GM18502 (cell line): ENCODE data around the gene SEPTIN11.
A peak's percentile ranks its signal among the peaks of the same experiment; 100 is the strongest.

Experiments
- ATAC-seq: cut with Tn5 transposase; IDR thresholded peaks from one replicate; pipeline ENCODE4 v1.9.1; 2021; ENCODE audit warnings: mild to moderate bottlenecking; ENCODE audit not compliant: unreplicated experiment, poor library complexity

SEPTIN11 gene

GRCh38 chr4:76974150-76974549, 24.6 kb downstream of the SEPTIN11 start:
- no peak for ATAC-seq

GRCh38 chr4:76977113-76977512, 27.6 kb downstream of the SEPTIN11 start:
- no peak for ATAC-seq

GRCh38 chr4:76977736-76978350, 28.3 kb downstream of the SEPTIN11 start:
- ATAC-seq, result no peak

- ATAC-seq, result no peak
Observed at GRCh38 chr4:76979236-76979635, 29.7 kb downstream of the SEPTIN11 start.

GRCh38 chr4:76980261-76980660, 30.7 kb downstream of the SEPTIN11 start:
- no peak for ATAC-seq

- no peak for ATAC-seq
Observed at GRCh38 chr4:76981644-76982043, 32.1 kb downstream of the SEPTIN11 start.

GRCh38 chr4:76982638-76983584, 33.4 kb downstream of the SEPTIN11 start:
- no peak for ATAC-seq

GRCh38 chr4:76984127-76984526, 34.6 kb downstream of the SEPTIN11 start:
- ATAC-seq, result peak; percentile 62

- no peak for ATAC-seq
Observed at GRCh38 chr4:76984788-76985211, 35.2 kb downstream of the SEPTIN11 start.

GRCh38 chr4:76987153-76987591, 37.6 kb downstream of the SEPTIN11 start:
- no peak for ATAC-seq

- no peak for ATAC-seq
Observed at GRCh38 chr4:76987685-76988084, 38.1 kb downstream of the SEPTIN11 start.

GRCh38 chr4:76989391-76990061, 40.0 kb downstream of the SEPTIN11 start:
- ATAC-seq, result no peak

- ATAC-seq, result no peak
Observed at GRCh38 chr4:76990288-76991080, 40.9 kb downstream of the SEPTIN11 start.

GRCh38 chr4:76991161-76991660, 41.7 kb downstream of the SEPTIN11 start:
- no peak for ATAC-seq

- peak; percentile 88 for ATAC-seq
Observed at GRCh38 chr4:76993787-76994641, 44.5 kb downstream of the SEPTIN11 start.

GRCh38 chr4:76995776-76996175, 46.2 kb downstream of the SEPTIN11 start:
- no peak for ATAC-seq

- no peak for ATAC-seq
Observed at GRCh38 chr4:76996445-76996844, 46.9 kb downstream of the SEPTIN11 start.

GRCh38 chr4:76997077-76997476, 47.5 kb downstream of the SEPTIN11 start:
- no peak for ATAC-seq

- no peak for ATAC-seq
Observed at GRCh38 chr4:76997532-76997931, 48.0 kb downstream of the SEPTIN11 start.
